HL-60/S4 (cell line): ENCODE results near the gene DNAH17.

ENCODE experiments used
- in situ Hi-C: fragments of 300-500 bp; cut with MboI; formaldehyde crosslinking; loops from 2 replicates; pipeline ENCODE4 v1.14.3; 2022; ENCODE audit warnings: low sequenced_read_pairs

The DNAH17 gene

GRCh38 chr17:78605429-78605828, 28.2 kb upstream of the DNAH17 start:
- in situ Hi-C loops: no loop called here

GRCh38 chr17:78602246-78602645, 25.1 kb upstream of the DNAH17 start:
- in situ Hi-C loops: no loop called here

GRCh38 chr17:78601577-78602190, 24.5 kb upstream of the DNAH17 start:
- in situ Hi-C loops: no loop called here

GRCh38 chr17:78600181-78600721, 23.1 kb upstream of the DNAH17 start:
- in situ Hi-C loops: no loop called here

- in situ Hi-C loops: no loop called here
These were observed 22.2 kb upstream of the DNAH17 start for GRCh38 chr17:78599419-78599818.

- in situ Hi-C loops: no loop called here
These were observed 20.8 kb upstream of the DNAH17 start for GRCh38 chr17:78598013-78598471.

- in situ Hi-C loops: no loop called here
These were observed 19.9 kb upstream of the DNAH17 start for GRCh38 chr17:78596871-78597764.

- in situ Hi-C loops: no loop called here
These were observed 18.1 kb upstream of the DNAH17 start for GRCh38 chr17:78595135-78595810.

- in situ Hi-C loops: no loop called here
These were observed 15.8 kb upstream of the DNAH17 start for GRCh38 chr17:78592991-78593329.

- in situ Hi-C loops: no loop called here
These were observed 14.1 kb upstream of the DNAH17 start for GRCh38 chr17:78591263-78591671.

GRCh38 chr17:78589885-78590284, 12.7 kb upstream of the DNAH17 start:
- in situ Hi-C loops: no loop called here

- in situ Hi-C loops: no loop called here
These were observed 12.0 kb upstream of the DNAH17 start for GRCh38 chr17:78589031-78589675.

GRCh38 chr17:78588258-78589030, 11.2 kb upstream of the DNAH17 start:
- in situ Hi-C loops: no loop called here

GRCh38 chr17:78585006-78585630, 7.9 kb upstream of the DNAH17 start:
- in situ Hi-C loops: no loop called here

- in situ Hi-C loops: no loop called here
These were observed 5.9 kb upstream of the DNAH17 start for GRCh38 chr17:78583091-78583490.

- in situ Hi-C loops: no loop called here
These were observed 4.1 kb upstream of the DNAH17 start for GRCh38 chr17:78581304-78581703.

- in situ Hi-C loops: no loop called here
These were observed 3.1 kb upstream of the DNAH17 start for GRCh38 chr17:78580277-78580804.

GRCh38 chr17:78576389-78577112, 645 bp downstream of the DNAH17 start:
- in situ Hi-C loops: no loop called here

GRCh38 chr17:78575899-78576298, 1.3 kb downstream of the DNAH17 start:
- in situ Hi-C loops: no loop called here
